Gastroesophageal sphincter (tissue), 4 donors: Measurements from ENCODE around the gene GABBR2. TPM values are rescaled to one million over a fixed set of nuclear protein-coding genes. Genes with fewer than 3 reads are reported as not detected.
A peak's percentile ranks its signal among the peaks of the same experiment; 100 is the strongest.

Source experiments
- ATAC-seq: fragments of 150-250 bp; one replicate; pipeline ENCODE4 v1.9.1; 2016; ENCODE audit warnings: mild to moderate bottlenecking, moderate library complexity
- H3K27ac ChIP-seq, 4 donors: fragments of 200-600 bp; sonication (generic) in 3 of 4; 1 replicate in 3 of 4; 2 replicates in 1 of 4; pipeline ENCODE4 v1.5.1; 2016 to 2019
- H3K27me3 ChIP-seq: fragments of 200-600 bp; sonication (generic); one replicate; pipeline ENCODE4 v1.5.1; 2019
- H3K36me3 ChIP-seq, 2 donors: fragments of 200-600 bp; sonication (generic); one replicate each; pipeline ENCODE4 v1.5.1; 2019; ENCODE audit warnings: control low read depth in 1 of 2
- H3K4me1 ChIP-seq, 3 donors: fragments of 200-600 bp; sonication (generic); 1 replicate in 2 of 3; 2 replicates in 1 of 3; pipeline ENCODE4 v1.5.1; 2016 to 2019; ENCODE audit warnings: control low read depth in 2 of 3
- H3K4me3 ChIP-seq, 2 donors: fragments of 200-600 bp; sonication (generic); one replicate each; pipeline ENCODE4 v1.5.1; 2019; ENCODE audit warnings: mild to moderate bottlenecking in 1 of 2, moderate library complexity in 1 of 2
- H3K9me3 ChIP-seq, 3 donors: fragments of 200-600 bp; sonication (generic); one replicate each; pipeline ENCODE4 v1.5.1; 2017 to 2019; ENCODE audit warnings: control low read depth in 2 of 3
- EP300 ChIP-seq: sonication (generic); formaldehyde crosslinking; IDR thresholded peaks from one replicate; pipeline ENCODE4 v1.6.1; 2017; ENCODE audit warnings: antibody characterized with exemption, mild to moderate bottlenecking
- POLR2A ChIP-seq, 2 donors: fragments of 450-650 bp; IDR thresholded peaks; one replicate each; pipeline ENCODE4 v1.6.1; 2017; ENCODE audit warnings: antibody characterized with exemption in 2 of 2, mild to moderate bottlenecking in 2 of 2, moderate library complexity in 1 of 2
- POLR2AphosphoS5 ChIP-seq: sonication (generic); formaldehyde crosslinking; IDR thresholded peaks from one replicate; pipeline ENCODE4 v1.6.1; 2017; ENCODE audit warnings: antibody characterized with exemption
- WGBS, 2 donors: methylation state at CpG; one replicate each; pipeline ENCODE4 v1.1.5; 2018; ENCODE audit warnings: low coverage in 1 of 2; 5-methylcytosine and 5-hydroxymethylcytosine counted together
- total RNA-seq, 4 donors: library from RNA; depleted of rRNA; stranded (reverse); fragments of >200 nt; gene quantifications; one replicate each; pipeline ENCODE4 v1.1.0, GENCODE V29; 2016
- TF ChIP-seq, protein P1 (sequence below), 4 experiments: fragments of 200-600 bp in 2 of 4; fragments of 450-650 bp in 2 of 4; sonication (generic) in 1 of 4; IDR thresholded peaks; one replicate each; pipeline ENCODE4 v1.5.1; 2017 to 2019; ENCODE audit warnings: antibody characterized with exemption in 4 of 4, mild to moderate bottlenecking in 2 of 4, moderate library complexity in 2 of 4

GABBR2 gene
- total RNA-seq = under 1 TPM in 2 of 4 donors, not detected in 2; 0.04 to 0.25 TPM

DNA sequence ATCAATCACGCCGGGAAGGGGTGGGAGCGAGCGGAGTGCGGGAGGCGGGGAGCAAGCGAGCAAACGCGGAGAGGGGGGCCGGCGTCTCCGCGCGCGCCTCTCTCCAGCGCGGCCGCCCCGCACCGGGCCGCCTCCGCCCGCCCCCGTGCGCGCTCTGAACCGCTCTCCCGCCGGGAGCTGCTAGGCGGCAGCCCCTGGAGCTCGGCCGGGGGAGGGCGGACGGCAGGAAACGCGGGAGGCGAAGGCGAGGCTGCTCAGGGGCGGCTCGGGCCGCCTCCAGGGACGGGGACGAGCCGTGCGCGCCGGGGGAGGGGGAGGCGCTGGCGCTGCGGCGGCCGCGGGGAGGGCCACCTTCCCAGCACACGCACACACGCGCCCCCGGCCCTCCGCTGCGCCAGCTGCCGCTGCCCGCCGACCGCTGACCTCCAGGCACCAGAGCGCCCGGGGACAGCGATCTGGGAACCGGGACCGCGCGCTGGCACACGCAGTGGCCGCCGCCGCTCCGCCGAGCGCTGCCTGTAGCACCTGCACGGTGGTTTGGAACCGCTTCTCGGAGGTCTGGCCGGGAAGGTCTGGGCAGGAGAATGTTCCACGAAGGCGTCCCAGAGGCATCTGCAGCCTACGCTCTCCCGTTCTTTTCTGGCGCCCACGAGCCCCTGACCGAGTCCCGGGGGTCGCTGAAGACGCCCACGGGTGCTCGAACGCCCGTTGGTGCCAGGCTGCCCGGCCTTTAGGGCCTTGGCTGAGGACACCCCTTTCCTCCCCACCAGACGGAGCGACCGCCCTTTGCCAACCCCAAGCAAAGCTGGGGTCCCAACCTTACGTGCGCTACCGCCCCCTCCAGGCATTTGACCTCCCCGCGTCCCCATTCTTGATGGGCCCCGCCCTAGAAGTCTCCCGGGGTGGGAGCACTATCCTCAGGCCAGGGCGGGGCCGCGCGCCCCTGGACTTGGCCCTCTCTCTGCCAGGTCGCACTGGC, at the start of gene GABBR2:
GABBR2 (minus strand) TSS at position 3 of the 979 bp plus-strand sequence. CDS start 198 bp downstream, outside the sequence.
- Histone ChIP-seq H3K27ac (no peak within 1 kb of the TSS), H3K27me3 (peaks cover 85% of the 10 kb centered on the region), H3K9me3 (no peaks in the 10 kb centered on the region), H3K4me3 (peak within 1 kb of the TSS; percentile 25 to 50), H3K4me1 (peaks cover 0 to 30% (median 16%) of the 10 kb centered on the region in 3 donors), H3K36me3 (no peaks in the 10 kb centered on the region)
- TF ChIP-seq POLR2AphosphoS5 (no peak), POLR2A (IDR thresholded peaks at IDR 0.05) (no peak), EP300 (no peak)
- TF ChIP-seq, protein P1, sequence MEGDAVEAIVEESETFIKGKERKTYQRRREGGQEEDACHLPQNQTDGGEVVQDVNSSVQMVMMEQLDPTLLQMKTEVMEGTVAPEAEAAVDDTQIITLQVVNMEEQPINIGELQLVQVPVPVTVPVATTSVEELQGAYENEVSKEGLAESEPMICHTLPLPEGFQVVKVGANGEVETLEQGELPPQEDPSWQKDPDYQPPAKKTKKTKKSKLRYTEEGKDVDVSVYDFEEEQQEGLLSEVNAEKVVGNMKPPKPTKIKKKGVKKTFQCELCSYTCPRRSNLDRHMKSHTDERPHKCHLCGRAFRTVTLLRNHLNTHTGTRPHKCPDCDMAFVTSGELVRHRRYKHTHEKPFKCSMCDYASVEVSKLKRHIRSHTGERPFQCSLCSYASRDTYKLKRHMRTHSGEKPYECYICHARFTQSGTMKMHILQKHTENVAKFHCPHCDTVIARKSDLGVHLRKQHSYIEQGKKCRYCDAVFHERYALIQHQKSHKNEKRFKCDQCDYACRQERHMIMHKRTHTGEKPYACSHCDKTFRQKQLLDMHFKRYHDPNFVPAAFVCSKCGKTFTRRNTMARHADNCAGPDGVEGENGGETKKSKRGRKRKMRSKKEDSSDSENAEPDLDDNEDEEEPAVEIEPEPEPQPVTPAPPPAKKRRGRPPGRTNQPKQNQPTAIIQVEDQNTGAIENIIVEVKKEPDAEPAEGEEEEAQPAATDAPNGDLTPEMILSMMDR (IDR thresholded peaks at IDR 0.05) = no peak
- ATAC-seq = no peak
- WGBS, 2 donors = 5% methylated on average over 4 of the region's 111 CpGs; no CpG with 5 or more reads in 1 of the 2 donors

DNA sequence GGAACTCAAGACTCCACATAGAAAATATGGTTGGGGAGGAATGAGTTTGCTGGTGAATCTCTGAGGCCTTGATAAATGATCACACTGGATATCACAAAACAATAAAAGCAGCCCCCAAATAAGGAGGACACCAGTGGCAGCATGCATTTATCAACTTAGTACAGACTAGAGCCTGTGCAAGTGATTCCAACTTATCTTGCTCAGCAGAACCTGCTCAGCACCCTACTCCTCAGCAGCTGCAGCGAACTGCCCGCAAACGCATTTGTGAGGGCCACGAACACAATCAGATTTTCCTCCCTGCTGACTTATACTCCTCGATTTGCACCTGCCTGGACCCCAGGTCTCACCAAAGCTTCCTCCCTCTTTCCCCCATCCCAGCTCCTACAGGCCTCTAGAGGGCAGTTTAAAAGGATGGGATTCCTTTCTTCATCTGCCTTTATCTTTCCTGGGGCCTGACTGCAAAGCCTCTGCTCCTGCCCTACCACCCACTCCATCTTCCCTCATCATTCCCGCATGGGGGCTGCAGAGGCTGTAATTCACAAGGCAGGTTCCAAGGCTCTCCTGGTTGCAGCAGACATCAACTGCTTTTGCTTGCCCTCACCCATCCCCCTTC, 46.4 kb upstream of the GABBR2 start:
- WGBS, 2 donors = 90 to 97% methylated on average over 4 to 6 of the region's 6 CpGs
- no peak overlapping the region for H3K4me3 ChIP-seq
- H3K4me1 ChIP-seq = no peaks in the 10 kb centered on the region
- peaks cover 0 to 94% of the 10 kb centered on the region in 2 donors for H3K36me3 ChIP-seq
- no peak overlapping the region for H3K27ac ChIP-seq
- no peaks in the 10 kb centered on the region for H3K27me3 ChIP-seq
- TF ChIP-seq POLR2AphosphoS5 (no peak), POLR2A (IDR thresholded peaks at IDR 0.05) (no peak), EP300 (no peak)
- TF ChIP-seq, protein P1 (IDR thresholded peaks at IDR 0.05) = no peak
- no peak for ATAC-seq
- H3K9me3 ChIP-seq = no peaks in the 10 kb centered on the region

DNA sequence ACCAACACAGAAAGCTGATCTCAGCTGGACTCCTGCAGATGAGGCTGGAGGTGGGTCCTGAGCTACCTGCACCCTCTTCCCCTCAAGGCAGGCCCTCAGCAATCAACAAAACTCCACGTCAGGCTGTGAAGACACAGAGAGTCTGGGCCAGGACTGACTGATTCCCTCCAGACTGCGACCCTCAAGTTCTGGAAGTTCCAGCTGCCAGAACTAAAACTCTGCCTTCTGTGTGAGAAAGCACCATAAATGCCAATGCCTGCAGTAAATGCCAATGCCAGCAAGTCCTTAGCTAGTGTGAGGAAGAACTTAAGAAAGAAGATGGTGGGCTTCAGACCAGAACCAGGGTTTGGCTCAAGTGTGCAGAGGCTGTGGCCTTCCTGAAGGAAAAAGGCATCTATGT, 42.5 kb upstream of the GABBR2 start:
- Histone ChIP-seq H3K9me3 (no peaks in the 10 kb centered on the region), H3K36me3 (peaks cover 0 to 96% of the 10 kb centered on the region in 2 donors), H3K27me3 (no peaks in the 10 kb centered on the region), H3K27ac (no peak overlapping the region), H3K4me1 (no peaks in the 10 kb centered on the region), H3K4me3 (no peak overlapping the region)
- 60 to 100% methylated on average over 1 of the region's 2 CpGs for WGBS, 2 donors
- no peak for ATAC-seq
- TF ChIP-seq EP300 (no peak), POLR2AphosphoS5 (no peak), POLR2A (IDR thresholded peaks at IDR 0.05) (no peak)
- TF ChIP-seq, protein P1 (IDR thresholded peaks at IDR 0.05) = no peak

DNA sequence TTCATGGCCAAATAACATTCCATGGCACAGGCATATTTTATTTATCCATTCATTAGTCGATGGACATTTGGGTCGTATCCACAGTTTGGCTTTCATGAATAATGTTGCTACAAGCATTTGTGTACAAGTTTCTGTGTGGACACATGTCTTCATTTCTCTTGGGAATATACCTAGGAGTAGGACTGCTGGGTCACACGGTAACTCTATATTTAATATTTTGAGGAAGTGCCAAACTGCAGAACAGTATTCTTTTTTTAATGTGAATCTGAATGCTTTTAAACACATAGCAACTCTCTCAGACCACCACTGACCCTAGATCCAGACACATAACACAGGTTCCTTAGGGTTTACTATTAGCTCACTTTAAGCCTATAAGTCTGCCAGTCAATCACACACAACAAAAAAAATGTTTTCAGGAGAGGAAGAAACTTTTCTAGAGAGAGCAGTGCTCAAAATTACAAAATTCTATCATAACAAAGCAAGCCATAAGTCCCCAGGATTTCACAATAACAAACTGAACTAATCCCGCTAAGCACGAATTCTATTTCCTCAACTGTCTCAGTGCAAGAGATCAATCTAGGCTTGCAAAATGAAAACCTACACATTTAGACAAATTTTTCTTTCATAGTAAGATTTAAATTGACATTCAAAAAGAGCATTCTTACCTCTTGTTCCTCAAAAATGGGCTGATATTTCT, 41.8 kb upstream of the GABBR2 start:
- Histone ChIP-seq H3K4me3 (no peak overlapping the region), H3K9me3 (no peaks in the 10 kb centered on the region), H3K36me3 (peaks cover 0 to 96% of the 10 kb centered on the region in 2 donors), H3K27me3 (no peaks in the 10 kb centered on the region), H3K4me1 (no peaks in the 10 kb centered on the region), H3K27ac (no peak overlapping the region)
- WGBS, 2 donors = 88 to 90% methylated on average over 5 of the region's 5 CpGs
- ATAC-seq = no peak
- TF ChIP-seq EP300 = no peak
- no peak for TF ChIP-seq POLR2A (IDR thresholded peaks at IDR 0.05)
- no peak for TF ChIP-seq POLR2AphosphoS5
- TF ChIP-seq, protein P1 (IDR thresholded peaks at IDR 0.05) = no peak
